RWPE2 (cell line): ENCODE measurements around the gene ESD.
"Not testable (repeated sequence)": the region's sequence is repeated elsewhere in the genome, so short reads cannot be mapped to it uniquely, and the experiment has no call there.

Experiments
- ATAC-seq: fragments of 200-7000 bp; cut with Tn5 transposase; 3 replicates; pipeline ENCODE4 v1.9.1; 2021; ENCODE audit warnings: low read depth
- DNase-seq: peaks from one replicate; pipeline ENCODE4 v3.0.0-alpha.2; 2020; ENCODE audit warnings: low spot score
- H3K27ac ChIP-seq: fragments of 450-650 bp; 2 replicates; pipeline ENCODE4 v1.5.1; 2017; ENCODE audit warnings: mild to moderate bottlenecking; ENCODE audit not compliant: poor library complexity, severe bottlenecking
- H3K27me3 ChIP-seq: fragments of 250-450 bp; sonication (Bioruptor Pico); 2 replicates; pipeline ENCODE4 v1.5.1; 2021; ENCODE audit warnings: mild to moderate bottlenecking, moderate library complexity; ENCODE audit not compliant: insufficient read depth, poor library complexity, severe bottlenecking
- H3K36me3 ChIP-seq: fragments of 250-450 bp; sonication (Bioruptor Pico); 2 replicates; pipeline ENCODE4 v1.5.1; 2020; ENCODE audit warnings: low read depth, mild to moderate bottlenecking, moderate library complexity
- H3K4me1 ChIP-seq: fragments of 250-450 bp; sonication (Bioruptor Pico); 2 replicates; pipeline ENCODE4 v1.5.1; 2021; ENCODE audit warnings: mild to moderate bottlenecking, moderate library complexity; ENCODE audit not compliant: insufficient read depth, poor library complexity, severe bottlenecking
- H3K4me3 ChIP-seq: fragments of 250-450 bp; sonication (Bioruptor Pico); 2 replicates; pipeline ENCODE4 v1.5.1; 2021; ENCODE audit warnings: mild to moderate bottlenecking, moderate library complexity; ENCODE audit not compliant: severe bottlenecking
- H3K9me3 ChIP-seq: fragments of 250-450 bp; sonication (Bioruptor Pico); 2 replicates; pipeline ENCODE4 v1.5.1; 2021; ENCODE audit warnings: mild to moderate bottlenecking, moderate library complexity; ENCODE audit not compliant: severe bottlenecking
- TF ChIP-seq, protein P1 (sequence below): fragments of 450-650 bp; IDR thresholded peaks from one replicate; pipeline ENCODE4 v1.5.1; 2017; ENCODE audit warnings: mild to moderate bottlenecking, moderate library complexity; ENCODE audit not compliant: poor library complexity, severe bottlenecking

ESD gene

DNA sequence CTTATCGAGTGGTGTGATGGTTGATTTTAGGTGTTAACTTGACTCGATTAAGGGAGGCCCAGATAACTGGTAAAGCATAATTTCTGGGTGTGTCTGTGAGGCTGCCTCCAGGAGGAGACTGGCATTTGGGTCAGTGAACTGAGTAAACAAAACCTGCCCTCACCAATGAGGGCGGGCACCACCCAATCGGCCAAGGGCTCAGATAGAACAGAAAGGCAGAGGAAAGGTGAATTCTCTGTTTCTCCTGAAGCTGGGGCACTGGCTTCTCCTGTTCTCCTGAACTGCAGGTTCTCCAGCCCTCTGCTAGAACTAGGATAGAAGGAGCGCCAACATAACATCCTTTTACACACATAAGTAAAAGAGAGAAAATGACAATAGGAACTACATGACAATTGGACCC is 35.1 kb downstream of the ESD start:
- no peak overlapping the region for H3K27ac ChIP-seq
- no peaks in the 10 kb centered on the region for H3K4me1 ChIP-seq
- H3K9me3 ChIP-seq: no peaks in the 10 kb centered on the region
- no peaks in the 10 kb centered on the region for H3K36me3 ChIP-seq
- TF ChIP-seq, protein P1, sequence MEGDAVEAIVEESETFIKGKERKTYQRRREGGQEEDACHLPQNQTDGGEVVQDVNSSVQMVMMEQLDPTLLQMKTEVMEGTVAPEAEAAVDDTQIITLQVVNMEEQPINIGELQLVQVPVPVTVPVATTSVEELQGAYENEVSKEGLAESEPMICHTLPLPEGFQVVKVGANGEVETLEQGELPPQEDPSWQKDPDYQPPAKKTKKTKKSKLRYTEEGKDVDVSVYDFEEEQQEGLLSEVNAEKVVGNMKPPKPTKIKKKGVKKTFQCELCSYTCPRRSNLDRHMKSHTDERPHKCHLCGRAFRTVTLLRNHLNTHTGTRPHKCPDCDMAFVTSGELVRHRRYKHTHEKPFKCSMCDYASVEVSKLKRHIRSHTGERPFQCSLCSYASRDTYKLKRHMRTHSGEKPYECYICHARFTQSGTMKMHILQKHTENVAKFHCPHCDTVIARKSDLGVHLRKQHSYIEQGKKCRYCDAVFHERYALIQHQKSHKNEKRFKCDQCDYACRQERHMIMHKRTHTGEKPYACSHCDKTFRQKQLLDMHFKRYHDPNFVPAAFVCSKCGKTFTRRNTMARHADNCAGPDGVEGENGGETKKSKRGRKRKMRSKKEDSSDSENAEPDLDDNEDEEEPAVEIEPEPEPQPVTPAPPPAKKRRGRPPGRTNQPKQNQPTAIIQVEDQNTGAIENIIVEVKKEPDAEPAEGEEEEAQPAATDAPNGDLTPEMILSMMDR: no peak
- DNase-seq (no peak), ATAC-seq (no peak)
- no peak overlapping the region for H3K4me3 ChIP-seq
- no peaks in the 10 kb centered on the region for H3K27me3 ChIP-seq

DNA sequence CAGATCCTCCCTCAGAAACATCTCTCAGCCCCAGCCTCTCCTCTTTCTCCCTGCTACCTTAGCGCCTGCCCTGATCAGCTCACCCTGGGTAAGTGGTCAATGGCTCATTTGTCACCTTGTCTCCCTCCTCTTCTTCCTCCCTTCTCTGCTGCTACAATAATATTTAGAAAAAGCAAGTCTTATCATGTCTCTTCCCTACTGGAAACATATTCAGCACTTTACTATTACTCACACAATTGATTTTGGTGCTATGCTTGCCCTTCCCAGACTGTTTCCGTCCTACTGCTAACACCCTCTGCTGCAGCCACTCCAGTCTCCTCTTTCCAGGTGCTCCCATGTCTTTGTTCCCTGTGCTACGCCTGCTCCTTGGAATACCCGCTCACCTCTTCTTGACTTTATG is 35.8 kb downstream of the ESD start:
- H3K4me3 ChIP-seq: no peak overlapping the region
- H3K27ac ChIP-seq: no peak overlapping the region
- no peak for ATAC-seq
- H3K4me1 ChIP-seq: no peaks in the 10 kb centered on the region
- H3K27me3 ChIP-seq: no peaks in the 10 kb centered on the region
- TF ChIP-seq, protein P1: no peak
- no peak for DNase-seq
- no peaks in the 10 kb centered on the region for H3K9me3 ChIP-seq
- no peaks in the 10 kb centered on the region for H3K36me3 ChIP-seq

DNA sequence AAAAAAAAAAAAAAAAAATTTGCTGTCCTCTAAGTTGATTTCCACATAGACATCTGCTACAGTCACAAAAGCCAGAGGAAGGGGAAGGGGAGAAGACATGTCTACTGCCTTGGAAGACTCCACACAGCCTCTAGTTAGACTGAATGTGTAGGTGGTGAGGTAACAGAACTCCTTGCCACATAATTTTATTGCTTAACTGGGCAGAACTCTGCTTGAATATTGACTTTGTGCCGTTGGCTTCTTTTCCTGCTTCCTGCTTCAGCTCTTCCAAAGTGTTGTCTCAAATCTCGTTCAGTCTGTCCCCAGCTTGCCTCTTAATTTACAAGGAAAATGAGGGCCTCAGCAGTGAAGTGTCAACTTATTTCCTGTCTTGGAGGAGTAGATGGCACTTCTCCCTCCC is 37.1 kb downstream of the ESD start:
- Histone ChIP-seq H3K27me3 (no peaks in the 10 kb centered on the region), H3K4me3 (no peak overlapping the region), H3K27ac (no peak overlapping the region), H3K36me3 (no peaks in the 10 kb centered on the region), H3K9me3 (no peaks in the 10 kb centered on the region), H3K4me1 (no peaks in the 10 kb centered on the region)
- TF ChIP-seq, protein P1: no peak
- DNase-seq (no peak), ATAC-seq (no peak)

DNA sequence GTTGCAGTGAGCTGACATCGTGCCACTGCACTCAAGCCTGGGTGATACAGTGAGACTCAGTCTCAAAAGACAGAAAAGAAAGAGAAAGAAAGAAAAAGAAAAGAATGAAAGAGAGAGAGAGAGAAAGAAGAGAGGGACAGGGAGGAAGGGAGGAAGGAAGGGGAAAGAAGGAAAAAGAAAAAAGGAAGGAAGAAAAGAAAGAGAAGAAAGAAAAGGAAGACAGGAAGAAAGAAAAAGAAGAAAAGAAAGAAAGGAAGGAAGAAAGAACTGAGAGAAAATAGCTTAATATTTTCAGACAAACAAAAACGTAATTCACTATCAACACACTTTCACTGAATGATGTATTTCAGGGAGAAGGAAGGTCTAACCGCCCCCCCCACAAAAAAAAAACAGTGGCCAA is 39.3 kb downstream of the ESD start:
- no peak overlapping the region for H3K27ac ChIP-seq
- H3K4me3 ChIP-seq: no peak overlapping the region
- DNase-seq (no peak), ATAC-seq (no peak)
- no peaks in the 10 kb centered on the region for H3K27me3 ChIP-seq
- TF ChIP-seq, protein P1: no peak
- no peaks in the 10 kb centered on the region for H3K36me3 ChIP-seq
- H3K4me1 ChIP-seq: no peaks in the 10 kb centered on the region
- no peaks in the 10 kb centered on the region for H3K9me3 ChIP-seq

DNA sequence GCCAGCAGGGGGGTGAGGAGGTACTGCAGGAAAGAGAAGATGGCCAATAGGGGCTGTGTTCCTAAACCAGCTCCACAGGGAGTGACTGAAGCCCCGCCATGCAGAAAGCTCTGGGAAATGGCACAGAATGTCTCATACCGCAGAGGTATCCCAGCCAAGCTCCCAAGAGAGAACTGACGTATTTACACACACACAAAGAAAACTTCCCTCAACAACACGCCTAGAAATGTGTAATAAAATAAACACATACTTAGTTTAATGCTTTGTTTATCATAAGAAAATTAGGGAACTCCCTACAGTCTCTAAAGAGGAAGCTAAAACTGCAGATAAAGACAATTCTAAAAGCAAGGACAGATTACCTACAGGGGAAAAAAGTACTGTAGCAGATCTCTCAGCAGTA is 40.0 kb downstream of the ESD start:
- Histone ChIP-seq H3K4me3 (no peak overlapping the region), H3K27me3 (no peaks in the 10 kb centered on the region), H3K36me3 (no peaks in the 10 kb centered on the region), H3K9me3 (no peaks in the 10 kb centered on the region), H3K4me1 (no peaks in the 10 kb centered on the region), H3K27ac (no peak overlapping the region)
- DNase-seq (no peak), ATAC-seq (no peak)
- TF ChIP-seq, protein P1: no peak

DNA sequence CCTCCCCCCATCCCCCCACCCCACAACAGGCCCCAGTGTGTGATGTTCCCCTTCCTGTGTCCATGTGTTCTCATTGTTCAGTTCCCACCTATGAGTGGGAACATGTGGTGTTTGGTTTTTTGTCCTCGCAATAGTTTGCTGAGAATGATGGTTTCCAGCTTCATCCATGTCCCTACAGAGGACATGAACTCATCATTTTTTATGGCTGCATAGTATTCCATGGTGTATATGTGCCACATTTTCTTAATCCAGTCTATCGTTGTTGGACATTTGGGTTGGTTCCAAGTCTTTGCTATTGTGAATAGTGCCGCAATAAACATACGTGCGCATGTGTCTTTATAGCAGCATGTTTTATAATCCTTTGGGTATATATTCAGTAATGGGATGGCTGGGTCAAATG is 41.5 kb downstream of the ESD start:
- H3K4me3 ChIP-seq, DNase-seq, ATAC-seq, H3K36me3 ChIP-seq, H3K4me1 ChIP-seq, H3K9me3 ChIP-seq, H3K27me3 ChIP-seq, H3K27ac ChIP-seq: not testable (repeated sequence)
